Glomerular visceral epithelial cell (primary cell): ENCODE measurements around the gene UBR4.
"Not testable (repeated sequence)": the region's sequence is repeated elsewhere in the genome, so short reads cannot be mapped to it uniquely, and the experiment has no call there.

Experiments used
- DNase-seq: peaks from one replicate; pipeline ENCODE4 v3.0.0-alpha.2; 2016; ENCODE audit errors: extremely low spot score

UBR4 gene

GRCh38 chr1:19191811-19192210 is 18.3 kb downstream of the UBR4 start:
- no peak for DNase-seq

GRCh38 chr1:19190468-19190867 is 19.6 kb downstream of the UBR4 start:
- DNase-seq: no peak

- DNase-seq: no peak
Observed at GRCh38 chr1:19189270-19189669, 20.8 kb downstream of the UBR4 start.

GRCh38 chr1:19187852-19188251 is 22.2 kb downstream of the UBR4 start:
- DNase-seq: no peak

- no peak for DNase-seq
Observed at GRCh38 chr1:19186001-19186400, 24.1 kb downstream of the UBR4 start.

- no peak for DNase-seq
Observed at GRCh38 chr1:19182223-19182622, 27.8 kb downstream of the UBR4 start.

GRCh38 chr1:19180265-19180657 is 29.8 kb downstream of the UBR4 start:
- not testable (repeated sequence) for DNase-seq

- peak; percentile 31 for DNase-seq
Observed at GRCh38 chr1:19179597-19180264, 30.3 kb downstream of the UBR4 start.

GRCh38 chr1:19178734-19179398 is 31.2 kb downstream of the UBR4 start:
- DNase-seq: no peak

- DNase-seq: no peak
Observed at GRCh38 chr1:19177811-19178210, 32.3 kb downstream of the UBR4 start.

- DNase-seq: no peak
Observed at GRCh38 chr1:19169642-19170041, 40.4 kb downstream of the UBR4 start.

GRCh38 chr1:19167140-19167539 is 42.9 kb downstream of the UBR4 start:
- DNase-seq: no peak

GRCh38 chr1:19166066-19166465 is 44.0 kb downstream of the UBR4 start:
- DNase-seq: no peak

- peak; percentile 8 for DNase-seq
Observed at GRCh38 chr1:19165501-19165900, 44.6 kb downstream of the UBR4 start.

- no peak for DNase-seq
Observed at GRCh38 chr1:19164274-19165015, 45.6 kb downstream of the UBR4 start.

- DNase-seq: peak; percentile 18
Observed at GRCh38 chr1:19163261-19163660, 46.8 kb downstream of the UBR4 start.

- no peak for DNase-seq
Observed at GRCh38 chr1:19160831-19161230, 49.2 kb downstream of the UBR4 start.

GRCh38 chr1:19157653-19158052 is 52.4 kb downstream of the UBR4 start:
- no peak for DNase-seq

GRCh38 chr1:19156676-19157075 is 53.4 kb downstream of the UBR4 start:
- no peak for DNase-seq

- DNase-seq: no peak
Observed at GRCh38 chr1:19154876-19155275, 55.2 kb downstream of the UBR4 start.

- no peak for DNase-seq
Observed at GRCh38 chr1:19153169-19153568, 56.9 kb downstream of the UBR4 start.

GRCh38 chr1:19151537-19151936 is 58.5 kb downstream of the UBR4 start:
- no peak for DNase-seq

GRCh38 chr1:19149736-19150135 is 60.3 kb downstream of the UBR4 start:
- DNase-seq: no peak
